ENCODE results near the gene TRIO.
"Not testable (repeated sequence)": the region's sequence is repeated elsewhere in the genome, so short reads cannot be mapped to it uniquely, and the experiment has no call there.

Gene TRIO

DNA sequence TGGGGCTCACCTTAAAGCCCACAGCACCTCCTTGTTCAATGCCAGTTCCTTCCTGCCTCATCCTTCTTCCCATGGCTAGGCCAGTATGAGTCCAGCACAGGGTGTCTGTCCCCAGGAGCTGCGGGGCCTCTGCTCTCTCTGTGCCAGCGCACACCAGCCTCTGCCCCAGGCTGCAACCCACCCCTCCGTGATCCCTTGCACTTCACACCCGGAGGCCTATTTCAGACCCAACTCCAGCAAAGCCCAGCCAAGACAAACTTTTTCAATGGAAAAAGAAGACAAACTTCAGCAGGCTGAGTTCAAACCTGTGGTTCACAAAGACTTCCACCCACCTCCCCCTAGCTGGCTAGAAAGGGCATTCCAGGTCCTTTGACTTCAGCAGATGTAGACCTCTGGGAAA lies 382.3 kb downstream of the TRIO start:
- no peaks in the 10 kb centered on the region for H3K4me1 Mint-ChIP-seq (ENCODE audit: low read depth)
- no peaks in the 10 kb centered on the region for H3K27me3 Mint-ChIP-seq
- no peak overlapping the region for H3K27ac Mint-ChIP-seq
- H3K9me3 Mint-ChIP-seq, result no peaks in the 10 kb centered on the region
- H3K36me3 Mint-ChIP-seq (ENCODE audit: low read depth), result no peaks in the 10 kb centered on the region
- no peak overlapping the region for H3K4me3 Mint-ChIP-seq

DNA sequence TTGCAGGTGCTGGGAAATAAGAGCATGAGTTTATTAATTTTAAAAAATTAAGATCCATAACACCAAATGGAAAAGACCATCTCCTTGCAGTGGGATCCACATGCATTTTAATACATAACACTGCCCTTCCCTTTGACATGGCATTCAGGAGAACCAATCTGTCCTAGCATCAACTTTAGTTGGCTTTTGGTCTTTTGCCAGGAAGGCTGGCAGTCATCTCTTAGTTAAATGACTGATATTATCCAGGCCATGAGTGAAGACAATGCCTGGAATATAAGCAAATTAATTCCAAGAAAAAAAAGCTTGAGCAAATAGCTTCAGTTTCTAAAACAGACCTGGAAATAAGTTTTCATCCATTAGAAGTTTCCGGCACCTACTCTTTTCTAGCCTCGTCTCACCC lies 383.4 kb downstream of the TRIO start:
- Mint-ChIP-seq H3K9me3 (no peaks in the 10 kb centered on the region), H3K4me1 (ENCODE audit: low read depth) (no peaks in the 10 kb centered on the region), H3K4me3 (no peak overlapping the region), H3K36me3 (ENCODE audit: low read depth) (no peaks in the 10 kb centered on the region), H3K27me3 (no peaks in the 10 kb centered on the region), H3K27ac (no peak overlapping the region)

DNA sequence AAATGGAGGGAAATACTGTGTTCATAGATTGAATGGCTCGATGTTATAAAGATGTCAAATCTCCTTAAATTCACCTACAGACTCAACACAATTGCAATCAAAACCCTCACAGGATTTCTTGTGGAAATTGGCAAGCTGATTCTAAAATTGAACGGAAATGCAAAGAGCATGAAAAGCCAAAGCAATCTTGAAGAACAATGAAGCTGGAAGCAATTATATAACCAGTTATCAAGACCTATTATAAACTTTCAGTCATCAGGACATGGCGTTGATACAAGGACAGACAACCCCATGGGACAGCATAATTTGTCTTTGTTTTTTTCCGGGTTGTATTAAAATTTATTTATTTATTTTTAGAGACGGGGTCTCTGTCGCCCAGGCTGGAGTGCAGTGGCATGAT lies 385.0 kb downstream of the TRIO start:
- Mint-ChIP-seq H3K27me3 (no peaks in the 10 kb centered on the region), H3K9me3 (no peaks in the 10 kb centered on the region)

DNA sequence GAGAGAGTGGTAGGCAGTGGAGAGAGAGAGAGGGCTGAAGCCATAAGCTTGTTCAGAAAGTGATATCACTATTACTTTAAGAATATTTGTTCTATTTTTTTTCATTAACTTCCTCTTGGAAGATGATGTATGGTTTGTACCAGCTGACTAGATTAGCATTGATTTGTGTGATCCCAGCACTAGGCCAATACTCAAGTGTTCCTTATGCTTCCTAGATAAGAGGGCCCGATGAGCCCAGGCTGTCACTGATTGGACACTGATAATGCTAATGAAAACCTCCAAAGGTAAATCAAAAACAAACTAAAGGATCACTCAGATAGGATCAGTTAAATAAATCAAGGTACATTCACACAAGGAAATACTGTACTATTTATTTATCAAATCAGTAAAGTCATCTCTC lies 385.8 kb downstream of the TRIO start:
- Mint-ChIP-seq H3K27ac (no peak overlapping the region), H3K36me3 (ENCODE audit: low read depth) (no peaks in the 10 kb centered on the region), H3K9me3 (no peaks in the 10 kb centered on the region), H3K4me3 (no peak overlapping the region), H3K27me3 (no peaks in the 10 kb centered on the region), H3K4me1 (ENCODE audit: low read depth) (no peaks in the 10 kb centered on the region)

More for the DNA sequence above, 385.0 kb downstream of the TRIO start:
- Mint-ChIP-seq H3K4me3 (no peak overlapping the region), H3K36me3 (ENCODE audit: low read depth) (no peaks in the 10 kb centered on the region), H3K27ac (no peak overlapping the region), H3K4me1 (ENCODE audit: low read depth) (no peaks in the 10 kb centered on the region)

DNA sequence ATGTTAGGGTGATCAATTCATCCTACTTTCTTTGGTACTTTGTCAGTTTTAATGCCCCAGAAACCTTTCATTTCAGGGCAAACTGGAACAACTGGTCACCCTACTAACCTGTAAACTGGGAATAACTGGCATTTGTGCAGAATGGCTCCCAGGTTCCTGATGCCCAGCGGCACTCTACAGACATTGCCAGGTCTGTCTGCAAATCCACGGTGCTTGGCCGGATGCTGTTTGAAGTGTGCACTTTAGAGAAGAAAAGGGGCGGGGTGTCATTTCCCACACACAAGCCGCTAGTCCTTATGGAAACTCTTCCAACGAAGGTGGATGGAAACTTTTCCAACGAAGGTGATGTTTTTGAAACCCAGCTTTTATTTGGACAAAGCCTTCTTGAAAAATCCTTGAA lies 388.5 kb downstream of the TRIO start:
- Mint-ChIP-seq H3K4me3 (no peak overlapping the region), H3K27me3 (no peaks in the 10 kb centered on the region), H3K4me1 (ENCODE audit: low read depth) (no peaks in the 10 kb centered on the region), H3K27ac (no peak overlapping the region), H3K9me3 (no peaks in the 10 kb centered on the region), H3K36me3 (ENCODE audit: low read depth) (no peaks in the 10 kb centered on the region)

DNA sequence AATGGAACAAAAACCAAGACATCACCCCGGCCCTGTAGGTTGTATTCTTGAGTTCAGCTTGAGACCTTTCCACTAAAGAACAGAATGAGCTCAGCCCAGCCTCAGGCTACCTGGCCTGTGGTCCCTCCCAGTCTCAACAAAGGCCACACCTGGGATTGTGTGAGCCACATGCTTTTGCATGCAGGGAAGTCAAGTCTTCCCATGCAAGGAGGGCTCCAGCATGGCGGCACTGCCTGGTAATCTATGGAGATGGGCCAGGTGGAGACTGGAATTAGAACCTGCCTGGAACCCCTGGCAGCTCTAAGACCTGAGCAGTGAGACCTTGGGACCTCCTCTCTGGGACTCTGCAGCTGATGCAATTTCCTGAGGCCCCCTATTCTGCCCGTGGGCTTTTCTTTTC lies 389.0 kb downstream of the TRIO start:
- Mint-ChIP-seq H3K4me1 (ENCODE audit: low read depth) (no peaks in the 10 kb centered on the region), H3K27ac (no peak overlapping the region), H3K36me3 (ENCODE audit: low read depth) (no peaks in the 10 kb centered on the region), H3K27me3 (no peaks in the 10 kb centered on the region), H3K9me3 (no peaks in the 10 kb centered on the region), H3K4me3 (no peak overlapping the region)

DNA sequence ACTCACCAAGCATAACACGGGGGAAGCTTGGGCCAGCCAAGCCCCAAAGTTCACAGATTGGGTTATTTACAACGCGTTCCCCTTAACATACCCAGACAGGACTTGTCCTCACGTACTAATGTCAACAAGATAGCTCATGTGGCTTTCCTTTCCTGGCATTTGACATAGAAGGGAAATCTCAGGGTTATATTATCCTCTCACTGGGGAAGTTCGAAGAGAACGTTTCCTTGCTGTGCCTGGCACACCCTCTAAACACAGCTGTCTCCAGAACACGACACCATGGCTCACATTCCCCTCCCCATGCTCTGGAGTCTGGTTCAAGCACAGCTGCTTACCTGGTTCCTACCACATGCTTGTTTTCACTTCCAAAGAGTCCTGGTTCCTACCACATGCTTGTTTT lies 391.6 kb downstream of the TRIO start:
- Mint-ChIP-seq H3K27me3 (no peaks in the 10 kb centered on the region), H3K4me3 (no peak overlapping the region), H3K36me3 (ENCODE audit: low read depth) (no peaks in the 10 kb centered on the region), H3K4me1 (ENCODE audit: low read depth) (no peaks in the 10 kb centered on the region), H3K27ac (no peak overlapping the region), H3K9me3 (no peaks in the 10 kb centered on the region)

DNA sequence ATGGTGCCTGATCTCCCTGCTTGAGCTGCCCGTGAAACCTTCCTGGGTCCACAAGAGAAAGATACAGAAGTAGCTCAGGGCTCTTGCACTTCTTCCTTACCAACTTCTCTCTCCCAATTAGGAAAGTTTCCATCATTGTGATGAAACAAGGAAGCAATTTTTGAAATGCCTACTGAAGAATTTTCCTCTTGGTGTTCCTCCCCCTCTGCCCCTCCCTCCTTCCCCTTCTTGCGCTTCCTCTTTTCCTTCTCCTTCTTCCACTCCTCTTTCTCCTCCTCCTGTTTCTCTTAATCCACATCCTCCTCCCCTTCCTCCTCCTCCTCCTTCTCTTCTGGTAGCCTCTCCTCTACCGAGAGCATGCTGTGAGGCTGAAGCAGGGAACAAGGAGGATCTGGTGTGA lies 402.2 kb downstream of the TRIO start:
- Mint-ChIP-seq H3K27me3 (no peaks in the 10 kb centered on the region), H3K36me3 (ENCODE audit: low read depth) (no peaks in the 10 kb centered on the region), H3K4me1 (ENCODE audit: low read depth) (peaks cover 6% of the 10 kb centered on the region), H3K4me3 (no peak overlapping the region), H3K27ac (no peak overlapping the region), H3K9me3 (peaks cover 11% of the 10 kb centered on the region)

DNA sequence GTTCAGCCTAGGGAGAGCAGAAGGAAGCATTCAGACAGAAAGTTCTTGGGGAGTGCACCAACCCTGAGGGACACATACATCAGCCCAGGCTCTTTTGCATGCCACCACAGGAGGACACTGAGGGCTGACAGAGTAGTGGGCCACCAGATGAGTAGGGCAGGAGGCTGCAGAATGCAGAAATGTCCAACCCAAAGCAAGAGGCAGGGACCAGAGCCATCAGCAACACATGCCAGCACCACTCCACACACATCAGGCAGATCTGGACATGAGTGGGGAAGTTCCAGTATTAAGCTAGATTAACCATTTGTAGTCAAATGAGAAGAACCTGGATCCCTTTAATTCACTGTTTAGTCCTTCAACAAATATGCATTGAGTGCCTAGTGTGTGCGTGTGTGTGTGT lies 402.7 kb downstream of the TRIO start:
- Mint-ChIP-seq H3K4me1 (ENCODE audit: low read depth) (peaks cover 6% of the 10 kb centered on the region), H3K36me3 (ENCODE audit: low read depth) (no peaks in the 10 kb centered on the region), H3K27me3 (no peaks in the 10 kb centered on the region), H3K4me3 (no peak overlapping the region), H3K27ac (no peak overlapping the region), H3K9me3 (peaks cover 11% of the 10 kb centered on the region)

DNA sequence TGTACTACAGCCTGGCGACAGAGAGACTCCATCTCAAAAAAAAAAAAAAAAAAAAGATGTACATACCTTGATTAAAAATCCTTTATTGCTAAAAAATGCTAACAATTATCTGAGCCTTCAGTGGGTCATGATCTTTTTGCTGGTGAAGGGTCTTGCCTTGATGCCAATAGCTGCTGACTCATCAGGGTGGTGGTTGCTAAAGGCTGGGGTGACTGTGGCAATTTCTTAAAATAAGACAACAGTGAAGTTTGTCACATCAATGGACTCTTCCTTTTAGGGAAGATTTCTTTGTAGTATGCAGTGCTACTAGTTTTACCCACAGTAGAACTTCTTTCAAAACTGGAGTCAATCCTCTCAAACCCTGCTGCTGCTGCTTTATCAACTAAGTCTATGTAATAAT lies 404.5 kb downstream of the TRIO start:
- Mint-ChIP-seq H3K4me3 (no peak overlapping the region), H3K27ac (no peak overlapping the region), H3K4me1 (ENCODE audit: low read depth) (peaks cover 6% of the 10 kb centered on the region), H3K36me3 (ENCODE audit: low read depth) (no peaks in the 10 kb centered on the region), H3K27me3 (no peaks in the 10 kb centered on the region), H3K9me3 (no peaks in the 10 kb centered on the region)

DNA sequence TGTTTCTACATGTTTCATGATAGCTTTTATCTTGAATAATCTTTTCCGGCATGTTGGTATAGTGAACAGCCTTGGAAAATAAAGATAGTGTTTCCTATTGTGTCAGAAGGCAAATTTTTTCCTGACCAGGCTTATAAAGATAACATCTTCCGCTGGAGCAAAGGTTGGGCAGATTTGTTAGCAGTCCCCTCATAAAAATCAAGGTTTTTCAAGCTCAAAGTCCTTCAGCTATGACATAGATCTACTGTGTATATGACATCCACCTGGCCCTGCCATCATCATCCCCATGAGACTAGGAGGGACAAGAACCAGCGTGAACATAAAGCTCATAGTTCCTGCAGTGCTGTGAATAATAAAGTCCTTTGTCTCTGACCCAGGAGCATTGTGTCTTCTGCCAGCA lies 408.1 kb downstream of the TRIO start:
- Mint-ChIP-seq H3K4me3 (no peak overlapping the region), H3K9me3 (peaks cover 6% of the 10 kb centered on the region), H3K27ac (no peak overlapping the region), H3K4me1 (ENCODE audit: low read depth) (peaks cover 22% of the 10 kb centered on the region), H3K36me3 (ENCODE audit: low read depth) (peaks cover 6% of the 10 kb centered on the region), H3K27me3 (peaks cover 6% of the 10 kb centered on the region)

DNA sequence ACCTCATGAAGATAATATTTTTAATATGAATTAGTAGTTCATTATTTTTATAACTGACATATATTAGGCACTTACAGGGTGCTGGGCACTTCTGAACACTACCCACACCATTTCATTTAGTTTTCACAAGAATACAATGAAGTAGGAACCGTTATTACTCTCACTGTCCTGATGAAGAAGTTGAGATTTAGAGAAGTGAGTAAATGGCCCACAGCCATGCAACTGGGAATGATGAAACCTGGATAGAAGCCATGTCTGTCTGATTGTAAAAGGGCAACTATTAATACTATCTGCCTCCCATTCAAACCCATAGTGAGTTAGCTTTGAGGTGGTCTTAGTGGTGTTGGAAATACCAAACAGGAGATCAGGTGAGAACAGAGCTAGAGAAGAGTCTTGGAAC lies 408.9 kb downstream of the TRIO start:
- no peak overlapping the region for H3K4me3 Mint-ChIP-seq
- H3K4me1 Mint-ChIP-seq (ENCODE audit: low read depth), result peaks cover 22% of the 10 kb centered on the region
- H3K36me3 Mint-ChIP-seq (ENCODE audit: low read depth), result peaks cover 6% of the 10 kb centered on the region
- H3K27ac Mint-ChIP-seq, result no peak overlapping the region
- peaks cover 6% of the 10 kb centered on the region for H3K9me3 Mint-ChIP-seq
- H3K27me3 Mint-ChIP-seq, result peaks cover 6% of the 10 kb centered on the region

DNA sequence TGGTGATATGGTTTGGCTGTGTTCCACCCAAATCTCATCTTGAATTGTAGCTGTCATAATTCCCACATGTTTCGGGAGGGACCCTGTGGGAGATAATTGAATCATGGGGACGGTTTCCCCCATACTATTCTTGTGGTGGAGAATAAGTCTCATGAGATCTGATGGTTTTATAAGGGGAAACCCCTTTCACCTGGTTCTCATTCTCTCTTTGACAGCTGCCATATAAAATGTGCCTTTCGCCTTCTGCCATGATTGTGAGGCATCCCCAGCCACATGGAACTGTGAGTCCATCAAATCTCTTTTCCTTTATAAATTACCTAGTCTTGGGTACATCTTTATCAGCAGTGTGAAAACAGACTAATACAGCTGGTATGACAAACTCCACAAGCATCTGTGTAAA lies 411.1 kb downstream of the TRIO start:
- H3K27me3 Mint-ChIP-seq, result peaks cover 11% of the 10 kb centered on the region
- not testable (repeated sequence) for H3K27ac Mint-ChIP-seq; H3K36me3 Mint-ChIP-seq (ENCODE audit: low read depth); H3K9me3 Mint-ChIP-seq; H3K4me3 Mint-ChIP-seq
- peaks cover 35% of the 10 kb centered on the region for H3K4me1 Mint-ChIP-seq (ENCODE audit: low read depth)

DNA sequence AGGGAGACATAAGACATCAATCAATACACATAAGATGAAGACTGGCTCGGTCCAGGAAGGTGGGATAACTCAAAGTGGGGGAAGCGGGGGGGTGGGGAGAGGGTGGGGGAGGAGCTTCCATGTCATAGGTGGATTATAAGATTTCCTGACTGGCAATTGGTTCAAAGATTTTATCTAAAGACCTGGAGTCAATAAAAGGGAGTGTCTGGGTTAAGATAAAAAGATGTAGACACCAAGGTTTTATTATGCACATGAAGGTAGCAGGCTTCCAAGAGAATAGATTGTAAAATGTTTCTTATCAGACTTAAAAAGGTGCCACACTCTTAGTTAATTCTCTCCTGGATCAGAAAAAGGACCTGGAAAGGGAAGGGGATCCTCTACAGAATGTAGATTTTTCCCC lies 412.9 kb downstream of the TRIO start:
- H3K27me3 Mint-ChIP-seq, result peaks cover 11% of the 10 kb centered on the region
- H3K9me3 Mint-ChIP-seq, result peaks cover 6% of the 10 kb centered on the region
- H3K4me1 Mint-ChIP-seq (ENCODE audit: low read depth), result peaks cover 46% of the 10 kb centered on the region
- peaks cover 6% of the 10 kb centered on the region for H3K36me3 Mint-ChIP-seq (ENCODE audit: low read depth)
- no peak overlapping the region for H3K4me3 Mint-ChIP-seq
- no peak overlapping the region for H3K27ac Mint-ChIP-seq

DNA sequence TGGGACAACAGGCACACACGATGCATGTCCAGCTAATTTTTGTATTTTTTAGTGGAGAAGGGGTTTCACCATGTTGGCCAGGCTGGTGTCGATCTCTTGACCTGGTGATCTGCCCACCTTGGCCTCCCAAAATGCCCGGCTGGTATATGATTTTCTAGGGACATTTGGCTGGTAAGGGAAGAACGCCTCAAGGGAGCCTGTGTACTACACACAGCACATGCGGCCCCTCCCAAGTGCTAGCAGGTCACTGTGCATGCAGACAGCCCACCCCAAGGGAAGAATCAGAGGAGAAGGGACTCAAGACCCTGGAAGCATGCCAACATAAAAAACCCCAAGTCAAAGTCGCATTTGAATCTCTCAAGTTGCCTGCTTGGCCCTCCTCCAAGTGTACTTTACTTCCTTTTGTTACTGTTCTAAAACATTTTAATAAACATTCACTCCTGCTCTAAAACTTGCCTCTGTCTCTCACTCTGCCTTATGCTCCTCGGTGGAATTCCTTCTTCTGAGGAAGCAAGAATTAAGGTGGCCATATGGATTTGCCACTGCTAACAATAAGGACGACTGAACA lies 414.1 kb downstream of the TRIO start:
- H3K36me3 Mint-ChIP-seq (ENCODE audit: low read depth), result peaks cover 6% of the 10 kb centered on the region
- H3K9me3 Mint-ChIP-seq, result peaks cover 6% of the 10 kb centered on the region
- peaks cover 11% of the 10 kb centered on the region for H3K27me3 Mint-ChIP-seq
- H3K4me1 Mint-ChIP-seq (ENCODE audit: low read depth), result peaks cover 50% of the 10 kb centered on the region
- no peak overlapping the region for H3K4me3 Mint-ChIP-seq
- H3K27ac Mint-ChIP-seq, result no peak overlapping the region

DNA sequence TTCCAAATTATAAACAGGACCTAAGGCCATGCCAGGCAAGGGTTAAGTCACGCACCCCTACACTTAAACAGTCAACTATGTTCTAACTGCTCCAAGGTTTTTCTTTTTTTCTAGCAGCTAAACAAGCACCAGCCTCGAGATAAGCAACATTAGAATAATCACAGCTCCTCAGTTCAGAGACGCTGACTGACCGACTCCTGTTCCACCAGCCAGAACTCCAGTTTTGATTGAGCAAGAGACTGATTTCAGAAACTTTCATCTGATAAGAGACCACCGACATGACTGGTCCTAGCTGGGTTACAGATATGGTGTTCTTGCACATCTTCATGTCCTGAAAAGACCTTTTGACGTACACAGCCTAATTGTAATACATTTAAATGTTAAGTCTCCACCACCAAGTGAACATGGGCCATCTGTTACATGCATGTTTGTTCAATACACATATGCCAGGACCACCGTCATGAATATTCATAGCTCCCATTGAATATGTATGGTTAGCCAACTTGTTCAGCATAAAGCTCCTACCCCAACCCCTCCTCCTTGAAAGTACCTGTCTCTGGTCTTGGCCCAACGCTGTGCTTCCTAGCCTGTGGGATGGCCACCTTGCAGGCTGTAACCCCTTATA lies 414.8 kb downstream of the TRIO start:
- H3K27me3 Mint-ChIP-seq, result peaks cover 11% of the 10 kb centered on the region

More for the DNA sequence above, 414.8 kb downstream of the TRIO start:
- peaks cover 6% of the 10 kb centered on the region for H3K36me3 Mint-ChIP-seq (ENCODE audit: low read depth)
- H3K4me1 Mint-ChIP-seq (ENCODE audit: low read depth), result peaks cover 50% of the 10 kb centered on the region
- peaks cover 6% of the 10 kb centered on the region for H3K9me3 Mint-ChIP-seq
- H3K4me3 Mint-ChIP-seq, result no peak overlapping the region
- H3K27ac Mint-ChIP-seq, result no peak overlapping the region

Data from stimulated activated naive CD8-positive, alpha-beta T cell treated with anti-CD3 and anti-CD28 coated beads, Interleukin-15, Interleukin-2, amounts not matched to agents 100 ng/mL and 50 ng/mL, for 24 hours (primary cell).